ENCODE results near the gene EPHX1.
A peak's percentile ranks its signal among the peaks of the same experiment; 100 is the strongest.
"Not testable (repeated sequence)": the region's sequence is repeated elsewhere in the genome, so short reads cannot be mapped to it uniquely, and the experiment has no call there.

Gene EPHX1

DNA sequence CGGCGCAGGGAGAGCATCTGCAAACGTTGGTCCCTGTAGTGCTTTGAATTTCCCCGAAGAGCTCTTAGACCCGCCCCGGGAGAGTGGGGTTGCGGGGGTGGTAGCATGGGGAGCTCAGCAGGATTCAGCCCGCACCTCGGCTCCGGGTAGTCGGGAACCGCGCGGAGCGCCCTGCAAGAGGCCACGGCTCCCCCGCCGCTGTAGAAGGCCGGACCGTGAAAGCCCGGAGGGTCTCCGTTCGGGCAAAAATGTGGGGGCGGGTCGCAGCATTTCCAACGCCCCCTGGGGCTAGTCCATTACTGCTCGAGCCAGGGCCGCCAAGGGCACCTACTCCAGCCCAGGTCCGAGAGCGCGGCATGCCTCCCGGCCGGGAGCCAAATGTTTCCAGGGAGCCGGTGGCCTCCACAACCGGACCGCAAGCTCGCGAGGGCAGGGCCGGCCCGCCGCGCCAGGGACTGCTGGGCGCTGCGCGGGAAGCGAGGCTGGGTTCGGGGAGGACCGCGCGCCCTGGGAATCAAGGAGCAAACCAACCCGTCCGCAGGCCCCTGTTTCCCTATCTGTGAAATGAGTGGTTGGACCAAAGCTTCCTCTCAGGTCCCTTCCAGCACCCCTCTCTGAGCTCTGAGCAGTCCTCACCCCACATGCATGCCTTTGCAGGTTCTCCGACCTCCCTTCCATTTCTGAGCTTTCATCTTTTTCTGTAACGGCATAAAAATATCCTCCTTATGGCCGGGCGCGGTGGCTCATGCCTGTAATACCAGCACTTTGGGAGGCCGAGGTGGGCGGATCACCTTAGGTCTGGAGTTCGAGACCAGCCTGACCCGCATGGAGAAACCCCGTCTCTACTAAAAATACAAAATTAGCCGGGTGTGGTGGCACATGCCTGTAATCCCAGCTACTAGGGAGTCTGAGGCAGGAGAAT is 73.0 kb downstream of the EPHX1 start:
- peak; percentile 58 for DNase-seq

DNA sequence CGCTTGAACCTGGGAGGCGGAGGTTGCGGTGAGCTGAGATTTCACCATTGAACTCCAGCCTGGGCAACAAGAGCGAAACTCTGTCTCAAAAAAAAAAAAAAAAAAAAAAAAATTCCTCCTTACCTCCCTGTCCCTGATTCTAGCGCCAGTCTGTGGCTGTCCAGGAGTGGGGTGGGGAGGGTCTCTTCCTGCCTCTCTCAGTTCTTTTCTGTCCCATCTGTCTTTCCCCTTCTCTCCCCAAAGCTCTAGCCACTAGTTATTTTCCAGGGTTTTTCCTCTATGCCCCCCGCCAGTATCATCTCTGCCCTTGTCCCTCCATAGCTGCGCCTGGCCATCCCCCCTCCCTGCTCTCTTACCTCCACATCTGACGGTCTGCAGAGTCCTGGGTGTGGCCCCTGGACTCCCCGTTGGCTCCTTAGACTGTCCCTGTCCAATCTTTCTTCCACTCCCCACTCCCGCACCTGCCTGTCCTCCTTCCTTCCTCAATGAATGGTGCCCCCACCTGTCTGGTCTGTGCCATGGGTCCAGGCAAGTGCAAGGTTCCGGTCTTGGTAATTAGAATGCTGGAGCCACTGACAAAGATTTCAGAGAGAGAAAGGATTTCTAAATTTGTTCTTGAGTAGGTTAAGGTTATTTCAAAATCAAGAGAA is 73.8 kb downstream of the EPHX1 start:
- no peak for DNase-seq

GRCh38 chr1:225885336-225885735 is 75.4 kb downstream of the EPHX1 start:
- DNase-seq = no peak

- no peak for DNase-seq
These were observed 76.5 kb downstream of the EPHX1 start for GRCh38 chr1:225886159-225887029.

DNA sequence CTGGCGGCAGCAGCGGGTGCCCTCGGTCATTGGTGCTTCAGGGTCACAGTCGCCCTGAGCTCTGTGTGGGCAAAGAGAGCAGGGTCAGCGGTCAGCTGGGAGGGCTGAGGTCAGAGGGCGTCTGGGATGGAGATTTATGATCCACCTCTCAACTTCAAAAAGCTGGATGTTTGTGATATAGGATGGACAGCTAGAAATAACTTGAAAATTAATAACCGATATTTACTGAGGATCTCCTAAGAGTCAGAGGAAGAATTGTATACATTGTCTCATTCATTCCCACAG is 77.0 kb downstream of the EPHX1 start:
- no peak for DNase-seq

DNA sequence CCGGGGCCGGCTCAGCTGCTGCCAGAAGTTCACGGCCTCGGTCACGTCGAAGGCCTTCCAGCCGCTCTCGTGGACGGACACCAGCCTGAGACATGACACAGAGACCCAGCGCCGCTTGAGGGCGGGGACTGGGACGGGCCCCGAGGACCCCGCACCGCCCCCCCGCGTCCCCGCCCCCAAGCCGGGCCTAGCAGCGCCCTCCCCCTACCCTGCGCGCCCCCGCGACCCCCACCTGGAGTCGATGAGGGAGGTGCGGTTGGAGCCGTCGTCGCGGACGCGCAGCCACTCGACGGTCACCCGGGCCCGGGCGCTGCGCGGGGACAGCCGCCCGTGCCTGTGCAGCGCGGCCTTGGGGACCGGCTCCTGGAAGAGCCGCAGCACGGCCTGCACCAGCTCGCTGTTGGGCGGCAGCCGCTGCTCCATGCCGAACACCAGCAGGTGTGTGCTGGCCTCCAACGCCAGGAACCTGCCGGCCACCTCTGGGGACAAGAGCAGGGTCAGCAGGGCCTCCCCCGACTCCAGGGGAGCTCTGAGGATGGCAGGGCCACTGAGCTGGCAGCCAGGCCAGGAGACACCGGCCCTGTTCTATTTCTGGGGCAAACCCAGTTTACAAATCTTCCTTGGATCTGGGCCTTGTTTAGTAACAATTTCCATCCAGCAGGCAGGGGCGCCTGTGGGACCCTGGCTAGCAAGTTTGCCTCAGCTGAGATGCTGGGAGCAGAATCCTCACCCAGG is 77.8 kb downstream of the EPHX1 start:
- DNase-seq = not testable (repeated sequence)

- no peak for DNase-seq
These were observed 78.5 kb downstream of the EPHX1 start for GRCh38 chr1:225888289-225888897.

DNA sequence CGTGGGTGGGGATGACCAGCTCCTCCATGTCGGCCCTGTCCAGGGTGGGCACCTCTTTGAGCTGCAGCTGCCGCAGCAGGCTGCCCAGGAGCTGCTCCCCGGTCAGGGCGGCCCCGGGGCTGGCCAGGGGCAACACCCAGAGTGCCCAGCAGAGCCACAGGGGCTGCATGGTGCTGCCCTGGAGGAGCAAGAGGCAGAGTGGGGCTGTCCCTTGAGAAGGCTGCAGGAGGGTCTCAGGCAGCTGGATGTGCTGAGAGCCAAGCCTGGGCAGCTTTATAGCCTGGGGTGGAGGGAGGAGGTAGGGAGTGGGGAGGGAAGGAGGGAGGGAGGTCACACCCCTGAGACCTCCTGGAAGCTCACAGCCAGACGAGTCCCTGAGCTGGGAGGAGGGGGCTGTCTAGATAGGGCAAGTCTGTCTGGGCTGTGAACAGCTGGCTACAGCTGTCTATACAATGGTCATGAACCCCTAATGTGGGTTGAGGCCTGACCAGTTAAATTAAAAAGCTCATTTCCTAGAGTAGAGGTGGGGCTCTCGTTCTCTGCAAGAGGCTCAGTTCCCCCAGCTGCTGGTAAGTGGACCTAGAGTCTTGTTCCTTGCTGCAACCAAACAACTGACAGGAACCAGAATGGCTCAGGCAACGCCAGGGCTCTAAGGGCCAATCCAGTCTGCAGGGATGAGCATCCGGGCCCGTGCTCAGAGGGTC is 79.1 kb downstream of the EPHX1 start, which contains the start of gene LEFTY1:
Gene LEFTY1 (minus strand): TSS at position 249 of the 704 bp plus-strand sequence. CDS start 80 bp downstream, at position 169.
- DNase-seq = peak; percentile 66

GRCh38 chr1:225889743-225890142 is 79.8 kb downstream of the EPHX1 start:
- DNase-seq = no peak

GRCh38 chr1:225890346-225891228 is 80.7 kb downstream of the EPHX1 start:
- DNase-seq = no peak

GRCh38 chr1:225891229-225891972 is 81.5 kb downstream of the EPHX1 start:
- DNase-seq = no peak

DNA sequence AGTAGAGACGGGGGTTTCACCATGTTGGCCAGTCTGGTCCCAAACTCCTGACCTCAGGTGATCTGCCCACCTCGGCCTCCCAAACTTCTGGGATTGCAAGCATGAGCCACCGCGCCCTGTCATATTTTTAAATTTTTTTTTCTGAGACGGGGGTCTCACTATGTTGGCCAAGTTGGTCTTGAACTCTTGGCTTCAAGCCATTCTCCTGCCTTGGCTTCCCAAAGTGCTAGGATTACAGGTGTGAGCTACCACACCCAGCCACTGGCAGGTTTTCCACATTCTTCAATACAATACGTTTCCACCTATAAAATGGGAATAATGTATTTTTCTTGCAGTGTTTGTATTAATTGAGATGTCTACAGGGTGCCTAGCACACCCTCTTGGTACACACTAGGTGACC is 82.4 kb downstream of the EPHX1 start:
- DNase-seq = no peak

Measured in right hindlimb (tissue), 1 donor.